ENCODE data around the gene FXYD2. TPM values are rescaled to one million over a fixed set of nuclear protein-coding genes. Genes with fewer than 3 reads are reported as not detected.

FXYD2 gene
- total RNA-seq, 1 donor from 2014 or later: not detected

DNA sequence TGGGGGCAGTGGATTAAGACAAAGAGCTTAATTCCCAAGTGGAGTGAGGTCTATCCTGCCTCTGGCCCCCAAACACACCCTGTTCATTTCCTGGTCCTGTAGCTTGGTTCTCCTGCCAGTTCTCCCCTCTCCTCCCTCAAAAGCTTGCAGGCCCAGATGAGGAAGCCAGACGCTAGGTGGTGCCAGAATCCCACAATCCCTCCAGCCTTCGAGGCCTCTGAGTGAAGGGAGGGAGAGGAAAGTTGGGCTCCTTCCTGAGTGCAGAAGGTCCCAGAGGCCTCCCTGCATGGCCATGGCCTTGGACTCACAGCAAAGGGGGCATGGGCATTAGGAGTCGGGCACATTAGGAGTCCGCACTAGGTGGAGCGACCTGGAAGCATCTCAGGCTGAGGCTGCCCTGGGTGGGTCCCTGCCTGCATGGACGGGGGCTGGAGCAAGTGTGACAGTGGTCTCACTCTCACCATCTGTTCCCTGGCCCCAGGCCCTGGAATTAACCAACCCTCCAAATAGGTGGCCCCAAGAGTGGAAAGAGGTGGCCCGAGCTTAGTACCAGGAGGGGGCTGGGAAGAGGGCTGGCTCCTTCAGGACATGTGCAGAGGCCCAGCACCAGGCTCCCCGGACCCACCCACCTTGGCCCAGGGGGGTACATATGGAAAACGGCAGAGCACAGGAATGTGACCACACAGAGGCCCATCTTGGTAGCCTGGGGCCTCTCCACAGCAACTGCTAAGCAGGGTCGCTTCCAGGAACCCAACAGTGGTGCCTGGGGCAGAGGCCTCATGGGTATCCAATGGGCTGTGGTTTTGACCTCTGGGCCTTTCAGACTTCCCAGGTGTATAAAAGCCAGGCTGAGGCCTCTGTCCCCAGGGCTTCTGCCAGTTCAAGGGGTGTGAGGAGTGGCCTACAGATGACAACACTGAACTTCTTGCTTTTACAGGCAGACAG lies 5.2 kb downstream of the FXYD2 start:
- Mint-ChIP-seq H3K4me1 (ENCODE audit: unreplicated experiment) (peaks cover 27% of the 10 kb centered on the region), H3K27me3 (ENCODE audit: unreplicated experiment) (no peaks in the 10 kb centered on the region), H3K9me3 (ENCODE audit: unreplicated experiment) (no peaks in the 10 kb centered on the region), H3K36me3 (ENCODE audit: unreplicated experiment) (no peaks in the 10 kb centered on the region), H3K4me3 (ENCODE audit: unreplicated experiment) (no peak overlapping the region), H3K27ac (ENCODE audit: unreplicated experiment) (no peak overlapping the region)
- TF ChIP-seq, protein P1, sequence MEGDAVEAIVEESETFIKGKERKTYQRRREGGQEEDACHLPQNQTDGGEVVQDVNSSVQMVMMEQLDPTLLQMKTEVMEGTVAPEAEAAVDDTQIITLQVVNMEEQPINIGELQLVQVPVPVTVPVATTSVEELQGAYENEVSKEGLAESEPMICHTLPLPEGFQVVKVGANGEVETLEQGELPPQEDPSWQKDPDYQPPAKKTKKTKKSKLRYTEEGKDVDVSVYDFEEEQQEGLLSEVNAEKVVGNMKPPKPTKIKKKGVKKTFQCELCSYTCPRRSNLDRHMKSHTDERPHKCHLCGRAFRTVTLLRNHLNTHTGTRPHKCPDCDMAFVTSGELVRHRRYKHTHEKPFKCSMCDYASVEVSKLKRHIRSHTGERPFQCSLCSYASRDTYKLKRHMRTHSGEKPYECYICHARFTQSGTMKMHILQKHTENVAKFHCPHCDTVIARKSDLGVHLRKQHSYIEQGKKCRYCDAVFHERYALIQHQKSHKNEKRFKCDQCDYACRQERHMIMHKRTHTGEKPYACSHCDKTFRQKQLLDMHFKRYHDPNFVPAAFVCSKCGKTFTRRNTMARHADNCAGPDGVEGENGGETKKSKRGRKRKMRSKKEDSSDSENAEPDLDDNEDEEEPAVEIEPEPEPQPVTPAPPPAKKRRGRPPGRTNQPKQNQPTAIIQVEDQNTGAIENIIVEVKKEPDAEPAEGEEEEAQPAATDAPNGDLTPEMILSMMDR (IDR thresholded peaks at IDR 0.05): peak; percentile 65
- no peak for DNase-seq (ENCODE audit: extremely low spot score, unreplicated experiment)

DNA sequence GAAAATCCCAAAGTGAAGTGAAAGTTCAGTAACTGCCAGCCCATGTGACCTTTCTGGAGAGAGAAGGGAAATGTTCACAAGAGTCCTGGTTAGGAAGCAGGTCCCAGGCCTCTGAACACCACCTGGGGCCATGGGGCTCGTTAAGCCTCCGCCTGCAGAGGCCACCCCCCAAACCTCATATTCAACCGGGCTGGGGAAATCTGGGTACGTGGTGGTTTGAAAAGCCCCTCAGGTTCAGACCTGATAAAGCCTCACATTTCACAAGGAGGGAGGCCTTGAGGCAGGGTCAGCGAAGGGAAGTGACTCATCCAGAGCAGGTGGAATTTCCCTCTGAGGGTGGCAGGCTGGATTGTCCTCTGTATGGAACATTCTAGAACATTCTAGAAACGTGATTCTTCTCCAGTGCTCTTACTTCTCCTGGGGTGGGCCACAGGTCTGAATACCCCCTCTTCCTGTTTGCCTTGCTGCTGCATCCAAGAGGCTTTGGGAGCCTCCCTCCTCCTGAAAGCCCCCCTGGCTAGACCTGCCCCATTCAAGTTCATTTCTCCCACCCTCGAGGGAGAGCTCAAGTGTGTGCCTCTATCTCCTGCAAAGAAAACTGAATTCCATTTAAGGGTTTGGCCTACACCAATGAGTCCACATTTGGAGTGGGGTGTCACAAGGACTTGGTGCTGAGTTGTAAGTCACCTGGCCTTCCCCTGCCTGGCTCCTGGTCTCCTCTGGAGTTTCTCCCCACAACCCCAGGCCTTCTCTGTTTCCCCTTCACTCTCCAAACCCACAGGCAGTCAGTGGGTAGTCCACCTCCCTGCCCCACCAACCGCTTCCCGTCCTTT lies 6.3 kb downstream of the FXYD2 start:
- no peaks in the 10 kb centered on the region for H3K9me3 Mint-ChIP-seq (ENCODE audit: unreplicated experiment)
- H3K4me3 Mint-ChIP-seq (ENCODE audit: unreplicated experiment): no peak overlapping the region
- no peak overlapping the region for H3K27ac Mint-ChIP-seq (ENCODE audit: unreplicated experiment)
- no peaks in the 10 kb centered on the region for H3K36me3 Mint-ChIP-seq (ENCODE audit: unreplicated experiment)
- TF ChIP-seq, protein P1 (IDR thresholded peaks at IDR 0.05): no peak
- H3K4me1 Mint-ChIP-seq (ENCODE audit: unreplicated experiment): peaks cover 28% of the 10 kb centered on the region
- H3K27me3 Mint-ChIP-seq (ENCODE audit: unreplicated experiment): no peaks in the 10 kb centered on the region
- no peak for DNase-seq (ENCODE audit: extremely low spot score, unreplicated experiment)

DNA sequence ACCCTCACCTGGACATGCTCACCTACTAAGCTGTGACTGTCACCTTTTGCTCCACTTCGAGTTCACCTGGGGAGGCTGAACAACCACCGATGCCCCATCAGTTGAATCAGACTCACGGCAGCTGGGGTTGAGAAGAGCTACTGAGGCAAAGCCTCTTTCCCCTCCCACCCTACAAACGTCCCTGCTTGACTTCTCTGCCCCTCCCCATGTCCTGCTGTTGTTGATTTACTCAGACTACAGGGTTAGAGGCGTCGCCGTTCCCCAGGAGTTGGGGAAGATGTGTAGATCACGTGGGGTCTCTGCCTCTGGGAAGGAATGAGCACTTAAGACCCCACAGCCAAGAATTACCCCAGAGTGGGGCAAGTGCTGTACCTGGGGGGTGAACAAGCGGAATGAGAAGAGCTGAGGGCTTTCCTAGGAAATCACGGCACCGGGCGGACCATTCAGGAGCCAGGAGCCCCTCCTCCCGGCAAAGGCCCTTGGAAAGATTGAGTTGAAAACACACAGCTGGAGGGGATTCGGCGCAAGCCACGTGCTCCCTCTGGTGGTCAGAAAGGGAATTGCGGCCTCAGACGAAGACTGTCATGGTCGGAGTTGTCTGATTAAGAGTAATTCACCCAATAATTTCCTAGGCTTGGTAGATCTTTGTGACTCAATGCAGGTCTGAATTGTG lies 7.0 kb downstream of the FXYD2 start:
- DNase-seq (ENCODE audit: extremely low spot score, unreplicated experiment): peak; percentile 93
- TF ChIP-seq, protein P1 (IDR thresholded peaks at IDR 0.05): peak; percentile 98
- no peaks in the 10 kb centered on the region for H3K9me3 Mint-ChIP-seq (ENCODE audit: unreplicated experiment)
- H3K27ac Mint-ChIP-seq (ENCODE audit: unreplicated experiment): peak overlapping the region; percentile 44
- H3K4me3 Mint-ChIP-seq (ENCODE audit: unreplicated experiment): no peak overlapping the region
- H3K4me1 Mint-ChIP-seq (ENCODE audit: unreplicated experiment): peaks cover 28% of the 10 kb centered on the region
- no peaks in the 10 kb centered on the region for H3K27me3 Mint-ChIP-seq (ENCODE audit: unreplicated experiment)
- no peaks in the 10 kb centered on the region for H3K36me3 Mint-ChIP-seq (ENCODE audit: unreplicated experiment)

DNA sequence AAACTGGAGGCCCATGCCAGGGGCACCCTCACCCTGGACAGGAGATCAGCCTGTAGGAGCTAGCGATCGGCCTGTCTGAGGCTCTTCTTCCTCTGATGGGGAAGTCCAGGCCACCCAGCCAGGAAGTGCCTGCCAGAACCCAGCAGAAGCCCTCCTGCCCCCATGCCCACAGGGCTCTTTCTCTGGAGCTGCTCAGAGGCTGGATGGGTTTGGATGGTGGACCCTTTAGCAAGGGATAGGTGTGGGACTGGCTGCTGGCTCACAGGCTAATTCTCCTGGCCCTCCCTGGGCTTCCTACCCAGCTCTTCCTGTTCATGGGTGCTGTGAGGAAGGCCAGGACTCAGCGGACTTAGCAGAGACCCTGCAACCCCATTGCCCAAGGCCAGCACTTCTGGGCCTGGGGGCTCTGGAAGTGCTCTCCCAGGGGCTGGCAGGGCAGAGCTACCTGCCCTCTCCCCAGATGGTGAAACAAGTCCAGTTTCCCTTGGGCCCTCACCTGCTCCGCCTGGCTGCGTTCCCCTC lies 7.6 kb downstream of the FXYD2 start:
- H3K27ac Mint-ChIP-seq (ENCODE audit: unreplicated experiment): peak overlapping the region; percentile 44
- TF ChIP-seq, protein P1 (IDR thresholded peaks at IDR 0.05): no peak
- no peaks in the 10 kb centered on the region for H3K27me3 Mint-ChIP-seq (ENCODE audit: unreplicated experiment)
- H3K9me3 Mint-ChIP-seq (ENCODE audit: unreplicated experiment): no peaks in the 10 kb centered on the region
- no peak overlapping the region for H3K4me3 Mint-ChIP-seq (ENCODE audit: unreplicated experiment)
- H3K36me3 Mint-ChIP-seq (ENCODE audit: unreplicated experiment): no peaks in the 10 kb centered on the region
- DNase-seq (ENCODE audit: extremely low spot score, unreplicated experiment): no peak
- peaks cover 28% of the 10 kb centered on the region for H3K4me1 Mint-ChIP-seq (ENCODE audit: unreplicated experiment)

Data from osteocyte (in vitro differentiated cells).